PC-9 (cell line): ENCODE data around the gene SIX4. TPM values are rescaled to one million over a fixed set of nuclear protein-coding genes. Genes with fewer than 3 reads are reported as not detected.

Experiments used
- BruUV-seq: library from RNA; stranded (reverse); fragments of 400-500 nt; replicated peaks from 2 replicates; lab custom pipeline; 2021; lab: Mats Ljungman, UMichigan
- CTCF ChIA-PET: fragments of 300-600 bp; sonication (Branson Sonifier 250); formaldehyde crosslinking; loops from one replicate; lab custom pipeline; 2022; ENCODE audit warnings: antibody characterized with exemption; lab: Charles Lee
- POLR2A ChIA-PET: fragments of 300-600 bp; sonication (Branson Sonifier 250); formaldehyde crosslinking; loops from one replicate; lab custom pipeline; 2022; ENCODE audit warnings: antibody characterized with exemption; ENCODE audit not compliant: unreplicated experiment; lab: Charles Lee
- DNase-seq, 2 experiments: peaks; one replicate each; pipeline versions ENCODE4 v3.0.0 to v3.0.0-alpha.2; 2015 to 2022; ENCODE audit warnings: mixed read lengths in 1 of 2
- H2AFZ ChIP-seq: fragments of 200-600 bp; sonication (generic); 2 replicates; pipeline ENCODE4 v1.8.1; 2017; ENCODE audit warnings: antibody characterized with exemption
- H3F3A ChIP-seq: fragments of 200-600 bp; sonication (generic); 2 replicates; pipeline ENCODE4 v1.8.1; 2017; ENCODE audit warnings: antibody characterized with exemption, mild to moderate bottlenecking, low read depth; ENCODE audit not compliant: insufficient read depth
- H3K27ac ChIP-seq: fragments of 200-600 bp; sonication (generic); 2 replicates; pipeline ENCODE4 v1.6.1; 2016; ENCODE audit warnings: mixed run types
- H3K27me3 ChIP-seq: fragments of 200-600 bp; sonication (generic); 2 replicates; pipeline ENCODE4 v1.6.1; 2016; ENCODE audit warnings: low read depth, mixed run types; ENCODE audit not compliant: insufficient read depth
- H3K36me3 ChIP-seq: fragments of 200-600 bp; sonication (generic); 2 replicates; pipeline ENCODE4 v1.6.1; 2016; ENCODE audit warnings: low read depth, mixed run types
- H3K4me1 ChIP-seq: fragments of 200-600 bp; sonication (generic); replicated peaks from 2 replicates; pipeline ENCODE4 v1.6.1; 2016; ENCODE audit warnings: mixed run types; ENCODE audit not compliant: insufficient read depth
- H3K4me2 ChIP-seq: fragments of 200-600 bp; sonication (generic); 2 replicates; pipeline ENCODE4 v1.6.1; 2017; ENCODE audit warnings: mixed run types
- H3K4me3 ChIP-seq: fragments of 200-600 bp; sonication (generic); 2 replicates; pipeline ENCODE4 v1.6.1; 2016; ENCODE audit warnings: mixed run types
- H3K79me2 ChIP-seq: fragments of 200-600 bp; sonication (generic); 2 replicates; pipeline ENCODE4 v1.6.1; 2017; ENCODE audit warnings: low read depth, mixed run types
- H3K9me2 ChIP-seq: fragments of 200-600 bp; sonication (generic); 2 replicates; pipeline ENCODE4 v1.8.1; 2017; ENCODE audit warnings: mild to moderate bottlenecking; ENCODE audit not compliant: insufficient read depth
- H3K9me3 ChIP-seq: fragments of 200-600 bp; sonication (generic); 2 replicates; pipeline ENCODE4 v1.8.1; 2016; ENCODE audit warnings: low read depth; ENCODE audit not compliant: insufficient read depth
- H4K20me1 ChIP-seq: fragments of 200-600 bp; sonication (generic); 2 replicates; pipeline ENCODE4 v1.8.1; 2017; ENCODE audit not compliant: insufficient read depth
- EZH2 ChIP-seq: fragments of 200-600 bp; sonication (generic); IDR thresholded peaks from 2 replicates; pipeline ENCODE4 v1.8.0; 2017; ENCODE audit warnings: antibody characterized with exemption, low read depth
- intact Hi-C: fragments of 100-400 bp; cut with micrococcal nuclease; formaldehyde crosslinking; loops from one replicate; pipeline ENCODE4 v1.10.0; 2022; ENCODE audit not compliant: unreplicated experiment
- total RNA-seq: library from RNA; stranded (reverse); gene quantifications from 2 replicates; pipeline ENCODE4 v1.2.3, GENCODE V29; 2021
- TF ChIP-seq, protein P1 (sequence below): fragments of 200-600 bp; sonication (generic); conservative IDR thresholded peaks from 2 replicates; pipeline ENCODE4 v1.6.1; 2017; ENCODE audit warnings: mixed run types, antibody characterized with exemption, mild to moderate bottlenecking, moderate library complexity

Gene SIX4
- total RNA-seq, 1 experiment from 2014 or later = 31.0 TPM

DNA sequence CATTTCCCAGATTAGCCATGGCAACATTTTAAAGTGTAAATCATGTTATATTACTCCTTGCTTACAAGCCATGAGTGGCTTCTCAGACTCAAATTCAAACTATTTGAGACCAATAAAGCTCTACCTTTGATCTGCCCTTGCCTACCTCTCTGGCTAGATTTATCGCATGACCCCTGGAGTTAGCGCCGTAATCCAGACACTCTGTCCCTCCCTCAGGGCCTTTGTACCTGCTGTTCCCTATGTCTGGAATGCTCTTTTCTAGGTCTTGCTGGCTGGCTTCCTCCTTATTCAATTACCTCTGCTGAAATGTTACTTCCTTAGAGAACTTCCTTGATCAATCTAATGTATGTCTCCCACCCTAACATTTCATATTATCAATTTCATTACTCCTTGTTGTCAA is 16.3 kb downstream of the SIX4 start:
- no peak for TF ChIP-seq EZH2
- TF ChIP-seq, protein P1, sequence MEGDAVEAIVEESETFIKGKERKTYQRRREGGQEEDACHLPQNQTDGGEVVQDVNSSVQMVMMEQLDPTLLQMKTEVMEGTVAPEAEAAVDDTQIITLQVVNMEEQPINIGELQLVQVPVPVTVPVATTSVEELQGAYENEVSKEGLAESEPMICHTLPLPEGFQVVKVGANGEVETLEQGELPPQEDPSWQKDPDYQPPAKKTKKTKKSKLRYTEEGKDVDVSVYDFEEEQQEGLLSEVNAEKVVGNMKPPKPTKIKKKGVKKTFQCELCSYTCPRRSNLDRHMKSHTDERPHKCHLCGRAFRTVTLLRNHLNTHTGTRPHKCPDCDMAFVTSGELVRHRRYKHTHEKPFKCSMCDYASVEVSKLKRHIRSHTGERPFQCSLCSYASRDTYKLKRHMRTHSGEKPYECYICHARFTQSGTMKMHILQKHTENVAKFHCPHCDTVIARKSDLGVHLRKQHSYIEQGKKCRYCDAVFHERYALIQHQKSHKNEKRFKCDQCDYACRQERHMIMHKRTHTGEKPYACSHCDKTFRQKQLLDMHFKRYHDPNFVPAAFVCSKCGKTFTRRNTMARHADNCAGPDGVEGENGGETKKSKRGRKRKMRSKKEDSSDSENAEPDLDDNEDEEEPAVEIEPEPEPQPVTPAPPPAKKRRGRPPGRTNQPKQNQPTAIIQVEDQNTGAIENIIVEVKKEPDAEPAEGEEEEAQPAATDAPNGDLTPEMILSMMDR = no peak
- no peaks in the 10 kb centered on the region for H3K4me1 ChIP-seq
- CTCF ChIA-PET = no interaction called here
- H3K4me3 ChIP-seq = no peak overlapping the region
- no peak overlapping the region for H3K4me2 ChIP-seq
- no peak overlapping the region for H2AFZ ChIP-seq
- H3K27me3 ChIP-seq = no peaks in the 10 kb centered on the region
- H3K36me3 ChIP-seq = peaks cover 8% of the 10 kb centered on the region; the same call in 1 of the 2 replicates
- peaks cover 12% of the 10 kb centered on the region for H3F3A ChIP-seq
- 0 out of 2 replicates have a peak, but pooled peaks cover 2% of the 10 kb centered on the region for H3K79me2 ChIP-seq
- H4K20me1 ChIP-seq = no peaks in the 10 kb centered on the region
- DNase-seq = no peak
- no peaks in the 10 kb centered on the region for H3K9me2 ChIP-seq
- no TSS peak for BruUV-seq
- intact Hi-C loops = no loop called here
- no peak overlapping the region for H3K27ac ChIP-seq
- no peaks in the 10 kb centered on the region for H3K9me3 ChIP-seq
- POLR2A ChIA-PET = no interaction called here

DNA sequence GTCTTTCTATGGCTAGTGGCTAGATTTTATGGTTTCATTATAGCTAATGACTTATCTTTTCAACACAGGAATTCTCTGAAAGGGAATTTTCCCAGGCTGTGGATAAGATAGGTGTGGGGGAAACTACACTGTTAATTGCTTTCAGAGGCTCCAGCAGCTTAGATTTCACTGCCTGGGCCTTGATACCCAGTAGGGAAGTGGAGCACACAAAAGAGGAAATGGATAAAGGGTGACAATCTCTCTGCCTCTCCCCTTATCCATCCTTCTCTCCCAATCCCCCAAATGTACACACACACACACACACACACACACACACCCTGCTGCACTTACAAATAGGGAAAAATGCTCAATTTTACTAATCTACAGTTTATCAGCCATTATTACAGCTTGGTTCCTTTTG is 19.1 kb downstream of the SIX4 start:
- H3K36me3 ChIP-seq = no peaks in the 10 kb centered on the region
- no peaks in the 10 kb centered on the region for H3K79me2 ChIP-seq
- no peaks in the 10 kb centered on the region for H4K20me1 ChIP-seq
- POLR2A ChIA-PET = no interaction called here
- TF ChIP-seq, protein P1 = no peak
- no peak for TF ChIP-seq EZH2
- peaks cover 15% of the 10 kb centered on the region; the same call in 1 of the 2 replicates for H3K9me3 ChIP-seq
- H2AFZ ChIP-seq = no peak overlapping the region
- H3K4me2 ChIP-seq = no peak overlapping the region
- no peaks in the 10 kb centered on the region for H3K4me1 ChIP-seq
- no peak overlapping the region for H3K4me3 ChIP-seq
- H3K27ac ChIP-seq = no peak overlapping the region
- no peaks in the 10 kb centered on the region for H3K9me2 ChIP-seq
- CTCF ChIA-PET = no interaction called here
- no peak for DNase-seq
- no TSS peak for BruUV-seq
- intact Hi-C loops = no loop called here
- H3K27me3 ChIP-seq = no peaks in the 10 kb centered on the region
- peaks cover 9% of the 10 kb centered on the region for H3F3A ChIP-seq

DNA sequence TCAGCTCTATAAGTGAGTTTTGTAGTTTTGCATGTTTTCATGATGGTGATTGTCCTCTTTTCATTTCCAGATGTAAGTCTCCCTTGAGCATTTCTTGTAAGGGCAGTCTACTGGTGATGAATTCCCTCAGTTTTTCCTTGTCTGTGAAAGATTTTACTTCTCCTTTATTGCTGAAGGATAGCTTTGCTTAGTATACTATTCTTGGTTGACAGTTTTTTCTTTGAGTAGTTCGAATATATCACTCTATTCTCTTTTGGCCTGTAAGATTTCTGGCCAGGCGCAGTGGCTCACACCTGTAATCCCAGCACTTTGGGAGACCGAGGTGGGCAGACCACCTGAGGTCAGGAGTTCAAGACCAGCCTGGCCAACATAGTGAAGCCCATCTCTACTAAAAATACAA is 23.6 kb downstream of the SIX4 start:
- CTCF ChIA-PET = interaction anchor here (0.6 kb wide), 1 partner anchor 12 kb away, joined by 3 read pairs; no protein-coding TSS in a partner anchor
- no TSS peak for BruUV-seq
- TF ChIP-seq, protein P1 = no peak
- no peak for TF ChIP-seq EZH2

More for the DNA sequence above, 23.6 kb downstream of the SIX4 start:
- no peaks in the 10 kb centered on the region for H3K27me3 ChIP-seq
- no peaks in the 10 kb centered on the region for H3K79me2 ChIP-seq
- no peaks in the 10 kb centered on the region for H3K4me1 ChIP-seq
- no peak overlapping the region for H2AFZ ChIP-seq
- H4K20me1 ChIP-seq = no peaks in the 10 kb centered on the region
- no peak for DNase-seq
- POLR2A ChIA-PET = interaction anchor here (0.6 kb wide), 1 partner anchor 239 kb away, joined by 5 read pairs; no protein-coding TSS in a partner anchor
- intact Hi-C loops = no loop called here
- no peak overlapping the region for H3K4me3 ChIP-seq
- no peaks in the 10 kb centered on the region for H3K9me2 ChIP-seq
- no peak overlapping the region for H3K4me2 ChIP-seq
- H3K9me3 ChIP-seq = peaks cover 15% of the 10 kb centered on the region; the same call in 1 of the 2 replicates
- H3K36me3 ChIP-seq = no peaks in the 10 kb centered on the region
- no peak overlapping the region for H3K27ac ChIP-seq
- no peaks in the 10 kb centered on the region for H3F3A ChIP-seq
